ENCODE results near the gene TXNRD2. TPM values are rescaled to one million over a fixed set of nuclear protein-coding genes. Genes with fewer than 3 reads are reported as not detected.
"Not testable (repeated sequence)": the region's sequence is repeated elsewhere in the genome, so short reads cannot be mapped to it uniquely, and the experiment has no call there.

The TXNRD2 gene
- total and polyA plus RNA-seq, 7 donors = 13.7 to 35.1 (median 21.1) TPM

DNA sequence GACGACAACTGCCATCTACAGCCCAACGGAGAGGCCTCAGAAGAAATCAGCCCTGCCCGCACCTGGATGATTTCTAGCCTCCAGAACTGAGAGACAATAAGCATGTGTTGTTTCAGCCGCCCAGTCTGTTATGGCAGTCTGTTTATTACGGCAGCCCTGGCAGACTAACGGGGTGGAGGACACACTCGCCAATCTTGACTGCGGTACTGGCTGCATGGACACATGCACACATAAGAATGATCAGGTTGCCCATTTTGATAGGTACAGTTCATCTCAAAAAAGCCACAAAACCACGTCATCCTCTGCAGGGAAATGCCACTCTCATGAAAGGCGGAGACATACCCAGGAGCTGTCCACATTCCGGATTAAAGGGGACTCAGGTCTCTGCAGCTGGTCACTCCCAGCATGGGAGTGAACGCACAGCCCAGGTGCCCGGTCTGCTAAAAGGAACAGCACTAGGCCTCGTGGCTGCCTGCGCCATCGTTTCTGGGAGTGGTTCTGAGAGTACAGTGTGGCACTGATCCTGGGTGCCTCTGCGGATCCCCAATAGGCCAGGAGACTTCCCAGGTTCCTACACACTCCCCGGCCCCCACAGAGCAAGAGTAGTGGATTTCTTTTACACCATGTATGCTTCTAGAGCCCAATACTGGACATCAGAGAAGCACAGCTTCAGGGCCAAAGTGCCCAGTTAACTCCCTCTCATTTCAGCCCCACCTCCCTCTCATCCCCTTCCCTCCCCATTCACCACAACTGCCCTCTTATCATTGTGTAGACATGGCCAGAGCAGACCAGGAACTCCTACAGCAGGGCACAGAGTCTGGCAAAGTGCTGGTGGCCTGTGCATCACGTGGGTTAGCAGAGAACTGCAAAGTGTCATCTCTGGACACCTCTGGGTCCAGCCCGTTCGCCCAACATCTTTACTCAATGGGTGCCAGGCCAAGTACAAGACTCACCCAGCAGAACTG, 11.8 kb downstream of the TXNRD2 start:
- TF ChIP-seq, protein P1, sequence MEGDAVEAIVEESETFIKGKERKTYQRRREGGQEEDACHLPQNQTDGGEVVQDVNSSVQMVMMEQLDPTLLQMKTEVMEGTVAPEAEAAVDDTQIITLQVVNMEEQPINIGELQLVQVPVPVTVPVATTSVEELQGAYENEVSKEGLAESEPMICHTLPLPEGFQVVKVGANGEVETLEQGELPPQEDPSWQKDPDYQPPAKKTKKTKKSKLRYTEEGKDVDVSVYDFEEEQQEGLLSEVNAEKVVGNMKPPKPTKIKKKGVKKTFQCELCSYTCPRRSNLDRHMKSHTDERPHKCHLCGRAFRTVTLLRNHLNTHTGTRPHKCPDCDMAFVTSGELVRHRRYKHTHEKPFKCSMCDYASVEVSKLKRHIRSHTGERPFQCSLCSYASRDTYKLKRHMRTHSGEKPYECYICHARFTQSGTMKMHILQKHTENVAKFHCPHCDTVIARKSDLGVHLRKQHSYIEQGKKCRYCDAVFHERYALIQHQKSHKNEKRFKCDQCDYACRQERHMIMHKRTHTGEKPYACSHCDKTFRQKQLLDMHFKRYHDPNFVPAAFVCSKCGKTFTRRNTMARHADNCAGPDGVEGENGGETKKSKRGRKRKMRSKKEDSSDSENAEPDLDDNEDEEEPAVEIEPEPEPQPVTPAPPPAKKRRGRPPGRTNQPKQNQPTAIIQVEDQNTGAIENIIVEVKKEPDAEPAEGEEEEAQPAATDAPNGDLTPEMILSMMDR (IDR thresholded peaks at IDR 0.05) = no peak
- Histone ChIP-seq H3K27ac (no peak overlapping the region), H3K36me3 (ENCODE audit: insufficient read depth in 1 of 2, low read depth in 1 of 2) (peaks cover 0 to 10% of the 10 kb centered on the region in 2 donors), H3K9me3 (no peaks in the 10 kb centered on the region), H3K4me3 (no peak overlapping the region), H3K27me3 (ENCODE audit: insufficient read depth in 3 of 3, low read length in 2 of 3) (no peaks in the 10 kb centered on the region), H3K4me1 (peaks cover 4% of the 10 kb centered on the region)
- 90 to 94% (median 91%) methylated on average over 21 of the region's 21 CpGs for WGBS, 3 donors
- ATAC-seq (no peak), DNase-seq (no peak)
- intact Hi-C loops (cut with DNase I) = no loop called here

DNA sequence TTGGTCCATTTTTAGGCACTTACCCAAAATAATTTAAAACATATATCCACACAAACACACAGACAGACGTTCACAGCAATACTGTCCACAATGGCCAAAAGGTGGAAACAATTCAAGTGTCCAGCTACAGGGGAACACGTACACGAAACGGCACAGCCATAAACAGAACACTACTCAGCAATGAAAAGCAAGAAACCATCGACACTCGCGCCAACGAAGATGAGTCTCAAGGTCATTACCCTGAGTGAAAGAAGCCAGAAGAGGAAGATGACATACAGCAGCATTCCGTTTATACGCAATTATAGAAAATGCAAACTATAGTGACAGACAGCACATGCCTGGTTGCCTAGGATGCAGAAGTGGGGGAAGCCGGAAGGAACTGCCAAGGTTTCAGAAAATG, 13.4 kb downstream of the TXNRD2 start:
- ATAC-seq = no peak
- Histone ChIP-seq H3K4me3 (no peak overlapping the region), H3K27me3 (ENCODE audit: insufficient read depth in 3 of 3, low read length in 2 of 3) (no peaks in the 10 kb centered on the region), H3K4me1 (peaks cover 4% of the 10 kb centered on the region), H3K36me3 (ENCODE audit: insufficient read depth in 1 of 2, low read depth in 1 of 2) (peaks cover 0 to 10% of the 10 kb centered on the region in 2 donors), H3K27ac (no peak overlapping the region), H3K9me3 (no peaks in the 10 kb centered on the region)
- TF ChIP-seq, protein P1 (IDR thresholded peaks at IDR 0.05) = no peak
- intact Hi-C loops (cut with DNase I) = no loop called here
- WGBS, 3 donors = 83 to 84% (median 83%) methylated on average over 11 of the region's 11 CpGs
- DNase-seq = no peak

DNA sequence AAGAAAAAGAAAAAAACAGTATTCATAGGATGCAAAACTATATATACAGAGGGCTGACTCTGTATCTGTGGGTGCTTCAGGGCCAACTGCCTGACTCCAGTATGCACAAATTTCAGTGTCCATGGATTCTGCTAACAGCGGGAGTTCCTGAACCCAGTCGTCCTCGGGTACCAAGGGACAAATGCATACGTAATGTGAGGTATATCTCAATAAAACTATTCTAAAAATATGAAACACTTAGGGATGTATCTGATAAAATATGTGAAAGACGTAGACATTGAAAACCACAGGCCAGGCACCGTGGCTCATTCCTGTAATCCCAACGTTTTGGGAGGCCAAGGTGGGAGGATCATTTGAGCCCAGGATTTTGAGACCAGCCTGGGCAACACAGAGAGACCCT, 13.9 kb downstream of the TXNRD2 start:
- no peak for DNase-seq

DNA sequence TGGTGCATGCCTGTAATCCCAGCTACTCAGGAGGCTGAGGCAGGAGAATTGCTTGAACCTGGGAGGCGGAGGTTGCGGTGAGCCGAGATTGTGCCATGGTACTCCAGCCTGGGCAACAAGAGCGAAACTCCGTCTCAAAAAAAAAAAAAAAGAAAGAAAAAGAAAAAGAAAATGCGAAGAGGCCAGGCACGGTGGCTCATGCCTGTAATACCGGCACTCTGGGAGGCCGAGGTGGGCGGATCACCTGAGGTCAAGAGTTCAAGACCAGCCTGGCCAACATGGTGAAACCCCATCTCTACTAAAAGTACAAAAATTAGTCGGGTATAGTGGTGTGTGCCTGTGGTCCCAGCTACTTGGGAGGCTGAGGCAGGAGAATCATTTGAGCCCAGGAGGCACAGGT, 15.6 kb downstream of the TXNRD2 start:
- H3K36me3 ChIP-seq (ENCODE audit: insufficient read depth in 1 of 2, low read depth in 1 of 2) = peaks cover 0 to 17% of the 10 kb centered on the region in 2 donors
- WGBS, 3 donors = 88 to 96% (median 91%) methylated on average over 11 of the region's 11 CpGs
- H3K4me3 ChIP-seq; H3K27me3 ChIP-seq (ENCODE audit: insufficient read depth in 3 of 3, low read length in 2 of 3); H3K27ac ChIP-seq; H3K9me3 ChIP-seq; H3K4me1 ChIP-seq; ATAC-seq; DNase-seq; intact Hi-C loops (cut with DNase I): not testable (repeated sequence)

More for the DNA sequence above, 13.9 kb downstream of the TXNRD2 start:
- H3K27me3 ChIP-seq (ENCODE audit: insufficient read depth in 3 of 3, low read length in 2 of 3) = no peaks in the 10 kb centered on the region
- no peaks in the 10 kb centered on the region for H3K9me3 ChIP-seq
- no peak for ATAC-seq
- no peak overlapping the region for H3K4me3 ChIP-seq
- H3K4me1 ChIP-seq = peaks cover 3% of the 10 kb centered on the region
- 87 to 89% (median 87%) methylated on average over 7 of the region's 7 CpGs for WGBS, 3 donors
- intact Hi-C loops (cut with DNase I) = no loop called here
- H3K36me3 ChIP-seq (ENCODE audit: insufficient read depth in 1 of 2, low read depth in 1 of 2) = peaks cover 0 to 13% of the 10 kb centered on the region in 2 donors
- no peak overlapping the region for H3K27ac ChIP-seq
- TF ChIP-seq, protein P1 (IDR thresholded peaks at IDR 0.05) = no peak

DNA sequence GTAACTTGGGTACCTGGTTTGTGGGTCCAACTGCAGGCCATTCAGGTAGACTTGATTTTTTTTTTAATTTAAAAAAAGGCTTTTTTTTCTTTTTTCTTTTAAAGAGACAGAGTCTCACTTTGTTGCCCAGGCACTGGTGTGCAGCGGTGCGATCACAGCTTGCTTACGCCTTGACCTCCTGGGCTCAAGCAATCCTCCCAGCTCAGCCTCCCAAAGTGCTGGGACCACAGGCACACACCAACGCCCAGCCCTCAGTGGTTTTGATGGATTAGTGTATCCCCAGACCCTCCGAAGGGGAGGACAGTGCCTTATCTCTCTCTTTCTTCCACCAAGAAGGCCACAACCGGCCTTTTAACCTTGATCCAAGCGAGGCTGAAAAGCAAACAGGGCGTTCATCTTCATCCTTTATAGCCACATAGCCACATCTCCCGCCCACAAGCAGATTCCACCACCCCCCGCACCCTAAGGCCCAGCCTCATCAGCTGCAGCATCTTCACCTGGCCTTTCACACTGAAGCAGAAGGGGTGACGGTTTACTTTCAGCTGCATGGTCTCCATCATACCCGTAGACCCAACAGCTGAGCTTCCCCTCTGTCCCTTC, 17.6 kb downstream of the TXNRD2 start:
- TF ChIP-seq, protein P1 (IDR thresholded peaks at IDR 0.05) = no peak
- Histone ChIP-seq H3K27me3 (ENCODE audit: insufficient read depth in 3 of 3, low read length in 2 of 3) (no peaks in the 10 kb centered on the region), H3K4me3 (no peak overlapping the region), H3K36me3 (ENCODE audit: insufficient read depth in 1 of 2, low read depth in 1 of 2) (peaks cover 0 to 10% of the 10 kb centered on the region in 2 donors), H3K9me3 (no peaks in the 10 kb centered on the region), H3K27ac (no peak overlapping the region), H3K4me1 (no peaks in the 10 kb centered on the region)
- ATAC-seq = no peak
- intact Hi-C loops (cut with DNase I) = no loop called here
- no peak for DNase-seq
- WGBS, 3 donors = 89 to 97% (median 94%) methylated on average over 12 of the region's 12 CpGs
